DLD1 (cell line): ENCODE measurements around the gene KLHL22.
"Not testable (repeated sequence)": the region's sequence is repeated elsewhere in the genome, so short reads cannot be mapped to it uniquely, and the experiment has no call there.

ENCODE experiments used
- in situ Hi-C: cut with HindIII; loops from 2 replicates; pipeline ENCODE4 v1.10.0; 2017; ENCODE audit warnings: low sequenced_read_pairs

KLHL22 gene

GRCh38 chr22:20506543-20507252 lies 11.1 kb upstream of the KLHL22 start:
- in situ Hi-C loops: no loop called here

GRCh38 chr22:20504293-20504922 lies 8.8 kb upstream of the KLHL22 start:
- in situ Hi-C loops: not testable (repeated sequence)

GRCh38 chr22:20503816-20504215 lies 8.2 kb upstream of the KLHL22 start:
- in situ Hi-C loops: no loop called here

- in situ Hi-C loops: no loop called here
Measured at GRCh38 chr22:20499769-20500168, 4.2 kb upstream of the KLHL22 start.

- in situ Hi-C loops: no loop called here
Measured at GRCh38 chr22:20498913-20499312, 3.3 kb upstream of the KLHL22 start.

DNA sequence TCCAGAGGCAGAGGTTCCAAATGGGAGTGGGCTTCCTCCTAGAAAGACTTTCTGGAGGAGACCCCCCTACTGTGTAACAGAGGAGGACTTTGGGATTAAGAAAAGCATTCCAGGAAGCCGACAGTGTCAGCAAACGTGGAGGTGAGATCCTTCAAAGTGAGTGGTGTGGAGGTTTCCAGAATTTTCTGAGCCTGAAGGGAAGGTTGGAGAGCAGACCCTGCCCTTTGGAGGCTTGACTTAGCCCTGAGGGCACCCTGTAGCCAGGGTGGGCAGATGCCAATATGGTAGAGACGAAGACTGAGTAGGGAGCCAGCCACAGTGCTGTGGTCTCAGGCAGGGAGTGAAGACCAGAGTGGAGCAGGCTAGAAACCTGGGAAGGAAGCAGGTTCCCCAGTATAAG lies 1.8 kb upstream of the KLHL22 start:
- in situ Hi-C loops: no loop called here

GRCh38 chr22:20495861-20496681 lies 476 bp upstream of the KLHL22 start:
- in situ Hi-C loops: no loop called here

DNA sequence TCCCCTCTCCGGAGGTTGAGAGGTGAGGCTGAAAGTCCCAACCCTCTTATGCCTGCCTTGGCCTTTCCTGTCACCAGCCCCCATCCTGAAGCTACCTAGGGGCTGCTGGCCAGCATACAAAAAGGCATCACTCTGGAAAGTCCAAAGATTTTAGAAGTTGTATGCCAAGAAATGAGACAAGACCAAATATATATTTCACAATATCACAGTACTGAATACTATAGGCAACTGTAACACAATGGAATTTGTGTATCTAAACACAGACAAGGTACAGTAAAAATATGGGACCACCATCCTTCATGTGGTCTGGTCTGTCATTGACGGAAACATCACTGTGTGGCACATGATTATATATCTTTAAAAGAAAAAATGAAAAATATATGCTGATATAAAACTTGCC lies 4.2 kb downstream of the KLHL22 start:
- in situ Hi-C loops: no loop called here

- in situ Hi-C loops: no loop called here
Measured at GRCh38 chr22:20490941-20491307, 4.7 kb downstream of the KLHL22 start.

- in situ Hi-C loops: no loop called here
Measured at GRCh38 chr22:20490183-20490940, 5.2 kb downstream of the KLHL22 start.

- in situ Hi-C loops: no loop called here
Measured at GRCh38 chr22:20488946-20489345, 6.6 kb downstream of the KLHL22 start.

DNA sequence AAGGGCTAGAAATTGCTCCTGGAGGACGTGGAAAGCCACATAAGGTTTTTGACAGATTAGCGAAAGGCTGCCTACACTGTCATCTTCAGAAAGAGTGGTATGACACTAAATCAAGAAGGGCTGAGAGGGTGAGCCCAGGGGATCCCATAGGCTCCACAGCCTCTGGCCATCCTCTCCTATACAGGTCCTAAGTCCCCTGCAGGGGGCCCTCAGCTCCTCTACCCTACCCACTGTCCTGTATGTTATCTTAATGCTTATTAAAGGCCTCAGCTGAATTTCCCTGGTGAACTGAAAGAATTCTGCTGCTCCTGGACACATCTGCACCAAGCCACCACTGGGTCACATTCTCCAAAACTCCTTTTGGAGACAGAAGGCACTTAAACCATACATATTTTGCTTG lies 7.9 kb downstream of the KLHL22 start:
- in situ Hi-C loops: no loop called here

GRCh38 chr22:20486229-20486628 lies 9.4 kb downstream of the KLHL22 start:
- in situ Hi-C loops: no loop called here

- in situ Hi-C loops: no loop called here
Measured at GRCh38 chr22:20484948-20485683, 10.5 kb downstream of the KLHL22 start.

DNA sequence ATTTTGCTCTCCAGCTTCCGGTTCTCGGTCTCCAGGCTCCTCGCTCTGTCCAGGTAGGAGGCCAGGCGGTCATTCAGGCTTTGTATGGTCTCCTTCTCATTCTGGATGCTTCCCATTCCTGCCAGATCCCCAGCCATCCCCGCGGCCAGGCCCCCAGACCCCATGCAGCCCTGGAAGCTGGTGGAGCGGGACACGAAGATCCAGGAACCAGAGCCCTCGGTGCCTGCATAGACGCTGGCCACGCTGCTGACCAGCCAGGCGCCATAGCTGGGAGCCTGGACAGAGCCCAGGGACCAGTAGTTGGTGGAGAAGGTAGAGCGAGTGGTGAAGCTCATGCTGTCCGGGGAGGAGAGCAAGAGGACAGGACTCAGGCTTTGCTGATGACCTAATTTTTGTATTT lies 11.8 kb downstream of the KLHL22 start:
- in situ Hi-C loops: no loop called here

DNA sequence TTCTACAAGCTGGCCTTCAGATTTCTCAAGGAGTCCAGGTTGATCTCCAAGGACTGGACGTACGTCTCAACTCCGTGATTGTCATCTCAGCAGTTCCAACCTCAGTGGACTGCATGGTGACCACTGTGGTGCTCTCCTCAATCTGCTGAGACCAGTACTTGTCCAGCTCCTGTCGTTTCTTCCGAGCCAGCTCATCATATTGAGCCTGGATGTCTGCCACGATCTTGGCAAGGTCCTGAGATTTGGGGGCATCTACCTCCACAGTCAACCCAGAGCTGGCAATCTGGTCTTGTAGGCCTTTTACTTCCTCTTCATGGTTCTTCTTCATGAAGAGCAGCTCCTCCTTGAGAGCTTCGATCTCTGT lies 12.5 kb downstream of the KLHL22 start:
- in situ Hi-C loops: not testable (repeated sequence)

- in situ Hi-C loops: no loop called here
Measured at GRCh38 chr22:20479612-20480196, 15.9 kb downstream of the KLHL22 start.

DNA sequence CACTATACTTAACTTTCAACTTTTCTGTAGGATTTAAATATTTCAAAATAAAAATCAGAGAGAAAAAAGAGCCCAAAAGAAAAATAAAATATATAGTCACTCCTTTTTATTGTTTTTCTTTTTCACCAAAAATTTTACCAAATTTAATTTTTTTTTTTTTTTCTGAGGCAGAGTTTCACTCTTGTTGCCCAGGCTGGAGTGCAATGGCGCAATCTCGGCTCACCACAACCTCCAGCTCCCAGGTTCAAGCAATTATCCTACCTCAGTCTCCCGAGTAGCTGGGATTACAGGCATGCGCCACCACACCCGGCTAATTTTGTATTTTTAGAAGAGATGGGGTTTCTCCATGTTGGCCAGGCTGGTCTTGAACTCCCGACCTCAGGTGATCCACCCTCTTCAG lies 17.5 kb downstream of the KLHL22 start:
- in situ Hi-C loops: not testable (repeated sequence)

DNA sequence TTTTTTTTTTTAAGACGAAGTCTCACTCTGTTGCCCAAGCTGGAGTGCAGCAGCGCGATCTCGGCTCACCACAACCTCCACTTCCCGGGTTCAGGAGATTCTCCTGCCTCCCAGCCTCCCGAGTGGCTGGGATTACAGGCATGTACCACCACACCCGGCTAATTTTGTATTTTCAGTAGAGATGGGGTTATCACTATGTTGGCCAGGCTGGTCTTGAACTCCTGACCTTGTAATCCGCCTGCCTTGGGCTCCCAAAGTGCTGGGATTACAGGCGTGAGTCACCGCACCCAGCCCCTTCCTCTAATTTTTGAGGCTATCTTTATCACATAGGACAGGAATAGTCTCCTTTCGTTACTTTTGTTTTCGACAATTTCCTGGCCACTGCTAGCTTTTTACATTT lies 20.0 kb downstream of the KLHL22 start:
- in situ Hi-C loops: not testable (repeated sequence)

DNA sequence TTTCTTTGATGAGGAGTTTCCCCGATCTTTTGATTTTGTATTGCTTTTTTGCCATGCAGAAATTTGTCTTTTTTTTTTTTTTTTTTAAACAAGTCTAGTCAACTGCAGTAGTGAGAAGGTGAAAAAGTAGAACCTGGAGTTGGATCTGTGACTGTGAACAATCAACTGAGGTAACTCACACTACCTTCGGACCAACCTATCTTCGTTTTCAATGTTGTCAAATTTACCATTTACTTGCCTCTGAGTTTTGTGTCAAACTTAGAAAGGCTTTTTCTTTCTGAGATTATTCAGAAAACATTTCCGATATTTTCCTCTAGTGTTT lies 20.5 kb downstream of the KLHL22 start:
- in situ Hi-C loops: no loop called here
